Thyroid gland (tissue), 4 donors: Measurements from ENCODE around the gene GOLPH3.

Experiments
- CTCF ChIP-seq, 6 experiments: fragments of 200-600 bp in 3 of 6; fragments of 450-650 bp in 3 of 6; sonication (generic) in 3 of 6; IDR thresholded peaks; one replicate each; pipeline ENCODE4 v1.5.1; 2016 to 2019; ENCODE audit warnings: antibody characterized with exemption in 6 of 6, mild to moderate bottlenecking in 2 of 6, inconsistent platforms in 1 of 6, moderate library complexity in 1 of 6
- POLR2A ChIP-seq, 2 donors: fragments of 450-650 bp; IDR thresholded peaks; one replicate each; pipeline ENCODE4 v1.6.1; 2017; ENCODE audit warnings: antibody characterized with exemption in 2 of 2, mild to moderate bottlenecking in 2 of 2, moderate library complexity in 1 of 2

DNA sequence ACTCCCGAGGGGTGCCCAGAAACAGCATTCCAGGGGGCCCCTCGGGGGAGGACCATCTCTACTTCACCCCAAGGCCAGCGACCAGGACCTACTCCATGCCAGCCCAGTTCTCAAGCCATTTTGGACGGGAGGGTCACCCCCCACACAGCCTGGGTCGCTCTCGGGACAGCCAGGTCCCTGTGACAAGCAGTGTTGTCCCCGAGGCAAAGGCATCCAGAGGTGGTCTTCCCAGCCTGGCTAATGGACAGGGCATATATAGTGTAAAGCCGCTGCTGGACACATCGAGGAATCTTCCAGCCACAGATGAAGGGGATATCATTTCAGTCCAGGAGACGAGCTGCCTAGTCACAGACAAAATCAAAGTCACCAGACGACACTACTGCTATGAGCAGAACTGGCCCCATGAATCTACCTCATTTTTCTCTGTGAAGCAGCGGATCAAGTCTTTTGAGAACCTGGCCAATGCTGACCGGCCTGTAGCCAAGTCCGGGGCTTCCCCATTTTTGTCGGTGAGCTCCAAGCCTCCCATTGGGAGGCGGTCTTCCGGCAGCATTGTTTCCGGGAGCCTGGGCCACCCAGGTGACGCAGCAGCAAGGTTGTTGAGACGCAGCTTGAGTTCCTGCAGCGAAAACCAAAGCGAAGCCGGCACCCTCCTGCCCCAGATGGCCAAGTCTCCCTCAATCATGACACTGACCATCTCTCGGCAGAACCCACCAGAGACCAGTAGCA, 83.9 kb downstream of the GOLPH3 start:
- TF ChIP-seq CTCF (IDR thresholded peaks at IDR 0.05) (no peak), POLR2A (IDR thresholded peaks at IDR 0.05) (no peak)
